HG03025 (cell line): ENCODE measurements around the gene ST14.
"Not testable (repeated sequence)": the region's sequence is repeated elsewhere in the genome, so short reads cannot be mapped to it uniquely, and the experiment has no call there.

Source experiments
- ATAC-seq: cut with Tn5 transposase; IDR thresholded peaks from one replicate; pipeline ENCODE4 v1.9.1; 2021; ENCODE audit warnings: mild to moderate bottlenecking, moderate library complexity; ENCODE audit not compliant: unreplicated experiment, low FRiP score

ST14 gene

GRCh38 chr11:130162733-130163132 is 3.2 kb downstream of the ST14 start:
- no peak for ATAC-seq

GRCh38 chr11:130163346-130164220 is 4.0 kb downstream of the ST14 start:
- ATAC-seq: no peak

GRCh38 chr11:130164221-130164570 is 4.6 kb downstream of the ST14 start:
- no peak for ATAC-seq

GRCh38 chr11:130165601-130166456 is 6.2 kb downstream of the ST14 start:
- no peak for ATAC-seq

- ATAC-seq: no peak
These were observed 6.8 kb downstream of the ST14 start for GRCh38 chr11:130166457-130166784.

GRCh38 chr11:130167146-130167545 is 7.6 kb downstream of the ST14 start:
- no peak for ATAC-seq

- ATAC-seq: no peak
These were observed 8.5 kb downstream of the ST14 start for GRCh38 chr11:130168105-130168504.

GRCh38 chr11:130170345-130170744 is 10.8 kb downstream of the ST14 start:
- no peak for ATAC-seq

GRCh38 chr11:130171534-130171933 is 12.0 kb downstream of the ST14 start:
- ATAC-seq: no peak

GRCh38 chr11:130172001-130172400 is 12.4 kb downstream of the ST14 start:
- not testable (repeated sequence) for ATAC-seq

GRCh38 chr11:130174642-130175041 is 15.1 kb downstream of the ST14 start:
- ATAC-seq: no peak

- ATAC-seq: no peak
These were observed 16.3 kb downstream of the ST14 start for GRCh38 chr11:130175898-130176297.

- ATAC-seq: no peak
These were observed 18.2 kb downstream of the ST14 start for GRCh38 chr11:130177782-130178181.

GRCh38 chr11:130178441-130179339 is 19.1 kb downstream of the ST14 start:
- no peak for ATAC-seq

GRCh38 chr11:130179396-130180306 is 20.1 kb downstream of the ST14 start:
- ATAC-seq: no peak

- ATAC-seq: no peak
These were observed 20.9 kb downstream of the ST14 start for GRCh38 chr11:130180491-130180890.

- ATAC-seq: no peak
These were observed 21.3 kb downstream of the ST14 start for GRCh38 chr11:130180896-130181294.

- ATAC-seq: peak; percentile 85
These were observed 22.0 kb downstream of the ST14 start for GRCh38 chr11:130181295-130182272.
